ENCODE data around the gene KCNQ1. TPM values are rescaled to one million over a fixed set of nuclear protein-coding genes. Genes with fewer than 3 reads are reported as not detected.

Gene KCNQ1
- total RNA-seq, 4 donors from 2014 or later = 2.6 to 12.7 (median 4.9) TPM

- Histone ChIP-seq H3K27ac (no peak overlapping the region), H3K27me3 (no peaks in the 10 kb centered on the region), H3K4me1 (peaks cover 0 to 8% (median 2%) of the 10 kb centered on the region in 3 donors), H3K4me3 (no peak overlapping the region), H3K36me3 (no peaks in the 10 kb centered on the region), H3K9me3 (no peaks in the 10 kb centered on the region)
- TF ChIP-seq POLR2A (IDR thresholded peaks at IDR 0.05) = no peak
- no peak for TF ChIP-seq CTCF (IDR thresholded peaks at IDR 0.05)
- TF ChIP-seq POLR2AphosphoS5 (IDR thresholded peaks at IDR 0.05) = no peak
- TF ChIP-seq EP300 (IDR thresholded peaks at IDR 0.05) = no peak
- no peak for ATAC-seq
- 100% methylated on average over 2 of the region's 7 CpGs; no CpG with 5 or more reads in 1 of the 2 donors for WGBS, 2 donors (ENCODE audit: low coverage in 1 of 2)
Measured at GRCh38 chr11:2772544-2773031, 327.8 kb downstream of the KCNQ1 start.

- Histone ChIP-seq H3K36me3 (no peaks in the 10 kb centered on the region), H3K27ac (no peak overlapping the region), H3K9me3 (no peaks in the 10 kb centered on the region), H3K27me3 (no peaks in the 10 kb centered on the region), H3K4me1 (peaks cover 0 to 26% (median 17%) of the 10 kb centered on the region in 3 donors), H3K4me3 (no peak overlapping the region)
- no peak for ATAC-seq
- WGBS, 2 donors (ENCODE audit: low coverage in 1 of 2) = 81 to 100% methylated on average over 2 to 3 of the region's 13 CpGs
- no peak for TF ChIP-seq POLR2AphosphoS5 (IDR thresholded peaks at IDR 0.05)
- no peak for TF ChIP-seq EP300 (IDR thresholded peaks at IDR 0.05)
- TF ChIP-seq POLR2A (IDR thresholded peaks at IDR 0.05) = no peak
- TF ChIP-seq CTCF (IDR thresholded peaks at IDR 0.05) = no peak
Measured at GRCh38 chr11:2774173-2775082, 329.6 kb downstream of the KCNQ1 start.

- TF ChIP-seq POLR2AphosphoS5 (IDR thresholded peaks at IDR 0.05) (no peak), CTCF (IDR thresholded peaks at IDR 0.05) (no peak)
- no peaks in the 10 kb centered on the region for H3K9me3 ChIP-seq
- H3K27me3 ChIP-seq = no peaks in the 10 kb centered on the region
- no peak overlapping the region for H3K4me3 ChIP-seq
- no peaks in the 10 kb centered on the region for H3K36me3 ChIP-seq
- peaks cover 0 to 33% (median 24%) of the 10 kb centered on the region in 3 donors for H3K4me1 ChIP-seq
- WGBS, 2 donors (ENCODE audit: low coverage in 1 of 2) = no CpG with 5 or more reads among the region's 5 CpGs
- no peak for ATAC-seq
- H3K27ac ChIP-seq = no peak overlapping the region
Measured at GRCh38 chr11:2775083-2775625, 330.3 kb downstream of the KCNQ1 start.

GRCh38 chr11:2775626-2776350, 331.0 kb downstream of the KCNQ1 start:
- Histone ChIP-seq H3K36me3 (no peaks in the 10 kb centered on the region), H3K4me1 (peaks cover 0 to 40% (median 29%) of the 10 kb centered on the region in 3 donors), H3K4me3 (no peak overlapping the region), H3K27me3 (no peaks in the 10 kb centered on the region), H3K9me3 (no peaks in the 10 kb centered on the region), H3K27ac (no peak overlapping the region)
- WGBS, 2 donors (ENCODE audit: low coverage in 1 of 2) = no CpG with 5 or more reads among the region's 29 CpGs
- no peak for ATAC-seq
- TF ChIP-seq POLR2A (IDR thresholded peaks at IDR 0.05) = no peak

GRCh38 chr11:2776351-2777061, 331.7 kb downstream of the KCNQ1 start:
- Histone ChIP-seq H3K27me3 (no peaks in the 10 kb centered on the region), H3K4me1 (peaks cover 0 to 47% (median 30%) of the 10 kb centered on the region in 3 donors), H3K36me3 (no peaks in the 10 kb centered on the region), H3K4me3 (no peak overlapping the region), H3K9me3 (no peaks in the 10 kb centered on the region), H3K27ac (no peak overlapping the region)
- WGBS, 2 donors (ENCODE audit: low coverage in 1 of 2) = 80% methylated on average over 2 of the region's 19 CpGs; no CpG with 5 or more reads in 1 of the 2 donors
- ATAC-seq = no peak
- TF ChIP-seq POLR2A (IDR thresholded peaks at IDR 0.05) (no peak), EP300 (IDR thresholded peaks at IDR 0.05) (no peak), CTCF (IDR thresholded peaks at IDR 0.05) (no peak), POLR2AphosphoS5 (IDR thresholded peaks at IDR 0.05) (no peak)

All from gastroesophageal sphincter (tissue), 4 donors.